K562 (cell line): ENCODE measurements around the gene KLHDC7A.

Experiments
- POLR2A ChIP-seq: fragments of 450-650 bp; conservative IDR thresholded peaks from 2 replicates; pipeline ENCODE4 v1.6.1; 2016
- SMARCE1 ChIP-seq: fragments of 450-650 bp; IDR thresholded peaks from 2 replicates; pipeline ENCODE4 v1.7.1; 2016; ENCODE audit warnings: mild to moderate bottlenecking
- ZFX ChIP-seq: sonication (generic); formaldehyde crosslinking; IDR thresholded peaks from 2 replicates; pipeline ENCODE4 v1.8.0; 2022; ENCODE audit warnings: mild to moderate bottlenecking, missing genetic modification reagents, moderate library complexity
- ZNF212 ChIP-seq: fragments of 450-650 bp; formaldehyde crosslinking; IDR thresholded peaks from 2 replicates; pipeline ENCODE4 v1.4.0; 2020; ENCODE audit warnings: mild to moderate bottlenecking

- TF ChIP-seq SMARCE1 (no peak), ZNF212 (CRISPR knock-in tag) (no peak), ZFX (CRISPR knock-in tag) (no peak), POLR2A (no peak)
These were observed 30.6 kb downstream of the KLHDC7A start for GRCh38 chr1:18511149-18511873.
